ENCODE measurements around the gene AUP1.

The AUP1 gene

DNA sequence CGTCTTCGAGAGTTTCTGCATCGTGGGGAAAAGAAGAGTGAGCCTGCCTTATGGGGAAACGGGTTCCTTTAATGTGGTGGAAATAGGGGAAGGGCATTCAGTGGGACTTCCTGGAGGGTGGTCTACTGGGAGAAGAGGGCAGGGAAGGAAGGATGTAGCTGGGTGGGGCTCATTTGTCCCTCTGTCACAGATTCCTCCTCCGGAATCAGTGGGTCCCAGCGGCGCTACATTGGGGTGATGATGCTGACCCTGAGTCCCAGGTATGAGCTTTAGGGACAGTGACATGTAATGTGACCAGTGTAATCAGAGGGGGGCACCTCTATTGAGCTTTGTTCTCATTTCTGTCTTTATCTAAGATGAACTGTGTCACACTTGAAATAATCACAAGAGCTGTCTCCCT, 2.2 kb upstream of the AUP1 start:
- no peak for ATAC-seq
- Mint-ChIP-seq H3K27me3 (no peaks in the 10 kb centered on the region), H3K27ac (peak overlapping the region; percentile 99), H3K9me3 (no peaks in the 10 kb centered on the region), H3K4me1 (peaks cover 48% of the 10 kb centered on the region), H3K4me3 (peak overlapping the region; percentile 99), H3K36me3 (peaks cover 42% of the 10 kb centered on the region)

DNA sequence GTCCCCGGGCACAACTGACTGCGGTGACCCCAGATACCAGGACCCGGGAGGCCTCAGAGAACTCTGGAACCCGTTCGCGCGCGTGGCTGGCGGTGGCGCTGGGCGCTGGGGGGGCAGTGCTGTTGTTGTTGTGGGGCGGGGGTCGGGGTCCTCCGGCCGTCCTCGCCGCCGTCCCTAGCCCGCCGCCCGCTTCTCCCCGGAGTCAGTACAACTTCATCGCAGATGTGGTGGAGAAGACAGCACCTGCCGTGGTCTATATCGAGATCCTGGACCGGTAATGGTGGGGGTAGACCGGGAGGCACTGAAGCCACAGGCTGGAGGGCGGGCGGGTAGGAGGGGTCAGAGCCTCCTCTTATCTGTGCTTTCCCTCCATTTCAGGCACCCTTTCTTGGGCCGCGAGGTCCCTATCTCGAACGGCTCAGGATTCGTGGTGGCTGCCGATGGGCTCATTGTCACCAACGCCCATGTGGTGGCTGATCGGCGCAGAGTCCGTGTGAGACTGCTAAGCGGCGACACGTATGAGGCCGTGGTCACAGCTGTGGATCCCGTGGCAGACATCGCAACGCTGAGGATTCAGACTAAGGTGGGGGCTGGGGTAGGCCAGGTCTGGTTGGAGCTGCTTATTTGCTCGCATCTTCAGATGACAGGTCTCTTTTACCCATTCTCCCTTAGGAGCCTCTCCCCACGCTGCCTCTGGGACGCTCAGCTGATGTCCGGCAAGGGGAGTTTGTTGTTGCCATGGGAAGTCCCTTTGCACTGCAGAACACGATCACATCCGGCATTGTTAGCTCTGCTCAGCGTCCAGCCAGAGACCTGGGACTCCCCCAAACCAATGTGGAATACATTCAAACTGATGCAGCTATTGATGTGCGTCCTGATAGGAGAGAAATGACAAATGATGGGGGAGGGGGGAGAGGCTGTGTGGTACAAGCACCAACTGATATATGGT, 1.0 kb upstream of the AUP1 start:
- peak overlapping the region; percentile 99 for H3K4me3 Mint-ChIP-seq
- no peaks in the 10 kb centered on the region for H3K27me3 Mint-ChIP-seq
- peak; percentile 52 for ATAC-seq
- peaks cover 53% of the 10 kb centered on the region for H3K36me3 Mint-ChIP-seq
- H3K27ac Mint-ChIP-seq = peak overlapping the region; percentile 99
- H3K9me3 Mint-ChIP-seq = no peaks in the 10 kb centered on the region
- peaks cover 52% of the 10 kb centered on the region for H3K4me1 Mint-ChIP-seq

DNA sequence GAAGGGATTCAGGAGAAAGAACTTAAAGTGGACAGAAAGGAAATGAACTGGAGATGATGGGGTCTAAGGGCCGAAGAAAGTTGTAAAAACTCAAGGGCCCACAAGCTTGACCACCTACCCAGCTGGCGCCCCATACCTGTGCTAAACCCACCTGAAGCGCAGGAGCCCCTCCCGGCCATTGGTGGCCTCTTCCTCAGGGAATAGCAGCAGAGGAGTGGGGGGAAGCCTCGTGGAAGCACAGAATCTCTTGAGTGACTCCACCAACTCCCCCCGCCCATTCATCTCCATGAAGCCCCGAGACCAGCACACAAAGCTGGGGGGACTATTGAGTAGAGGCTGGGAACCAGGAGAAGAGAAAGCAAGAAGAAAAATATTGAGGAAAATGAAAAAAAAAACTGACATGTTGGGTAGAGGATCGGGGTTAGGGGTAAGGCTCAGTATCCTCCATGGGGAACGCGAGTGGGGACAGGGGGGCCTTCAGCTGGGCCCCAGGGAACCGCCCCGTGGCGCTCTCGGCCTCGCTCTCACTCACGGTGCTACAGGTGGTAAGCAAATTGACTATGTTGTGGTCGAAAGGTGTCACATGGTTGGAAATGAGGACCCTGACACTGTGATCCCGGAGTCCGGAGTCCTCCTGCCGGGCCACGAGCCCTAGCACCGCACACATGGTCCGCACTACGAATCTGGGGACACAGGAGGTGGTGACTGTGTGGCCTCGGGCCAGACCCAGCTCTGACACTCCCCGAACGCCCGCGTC, 728 bp downstream of the AUP1 start:
- Mint-ChIP-seq H3K27ac (peak overlapping the region; percentile 99), H3K9me3 (no peaks in the 10 kb centered on the region), H3K4me1 (peaks cover 52% of the 10 kb centered on the region), H3K27me3 (no peaks in the 10 kb centered on the region), H3K4me3 (peak overlapping the region; percentile 99), H3K36me3 (peaks cover 58% of the 10 kb centered on the region)
- ATAC-seq = peak; percentile 6

DNA sequence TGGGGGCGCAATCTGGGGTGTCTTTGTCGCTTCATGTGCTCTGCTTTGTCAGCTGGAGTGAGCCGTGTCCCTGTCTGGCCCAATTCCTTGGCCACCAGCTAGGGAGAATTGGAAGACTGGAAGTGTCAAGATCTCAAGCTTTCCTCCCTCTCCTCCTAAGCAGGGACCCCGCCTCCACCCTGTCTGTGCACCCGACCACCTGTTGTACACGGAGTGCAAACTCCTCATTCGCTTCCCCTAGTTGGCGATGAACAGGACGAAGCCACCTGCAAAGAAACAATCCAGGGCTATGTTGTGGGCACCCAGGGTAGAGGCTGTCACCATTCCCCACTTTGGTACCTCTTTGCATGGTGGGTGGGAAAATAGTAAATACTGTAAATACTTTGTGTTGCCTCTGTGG, 1.8 kb downstream of the AUP1 start:
- Mint-ChIP-seq H3K27me3 (no peaks in the 10 kb centered on the region), H3K27ac (peak overlapping the region; percentile 99), H3K4me1 (peaks cover 52% of the 10 kb centered on the region), H3K4me3 (peak overlapping the region; percentile 99), H3K36me3 (peaks cover 52% of the 10 kb centered on the region), H3K9me3 (no peaks in the 10 kb centered on the region)
- no peak for ATAC-seq

DNA sequence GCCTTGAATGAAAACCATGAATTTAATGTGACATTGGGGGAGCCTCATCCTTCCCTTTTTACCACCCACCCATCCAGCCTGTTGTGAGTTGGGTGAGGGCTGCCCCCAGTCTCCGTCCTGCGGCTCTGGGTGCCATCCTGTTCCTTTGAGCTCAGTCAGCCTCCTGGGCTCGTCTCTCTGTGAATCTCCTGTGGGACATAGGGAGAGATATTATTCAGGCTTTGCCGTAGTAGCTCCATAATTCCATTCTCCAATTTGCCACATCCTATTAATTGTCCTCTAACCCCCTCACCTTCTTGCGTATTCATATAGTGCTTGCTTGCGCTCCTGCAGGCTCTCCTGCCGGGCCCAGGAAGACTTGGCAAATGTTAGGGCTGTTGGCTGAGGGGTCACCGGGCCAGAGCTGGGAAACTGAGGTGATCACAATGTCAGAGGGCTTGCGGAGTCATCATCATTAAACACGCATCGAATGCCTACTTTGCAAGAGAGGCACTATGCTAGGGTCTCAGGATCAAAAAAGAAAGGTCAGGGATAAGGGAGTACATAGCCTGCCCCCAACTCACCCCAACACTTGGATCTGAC, 2.8 kb downstream of the AUP1 start:
- Mint-ChIP-seq H3K4me3 (peak overlapping the region; percentile 11), H3K27ac (peak overlapping the region; percentile 71), H3K36me3 (peaks cover 52% of the 10 kb centered on the region), H3K9me3 (no peaks in the 10 kb centered on the region), H3K27me3 (no peaks in the 10 kb centered on the region), H3K4me1 (peaks cover 44% of the 10 kb centered on the region)
- no peak for ATAC-seq

DNA sequence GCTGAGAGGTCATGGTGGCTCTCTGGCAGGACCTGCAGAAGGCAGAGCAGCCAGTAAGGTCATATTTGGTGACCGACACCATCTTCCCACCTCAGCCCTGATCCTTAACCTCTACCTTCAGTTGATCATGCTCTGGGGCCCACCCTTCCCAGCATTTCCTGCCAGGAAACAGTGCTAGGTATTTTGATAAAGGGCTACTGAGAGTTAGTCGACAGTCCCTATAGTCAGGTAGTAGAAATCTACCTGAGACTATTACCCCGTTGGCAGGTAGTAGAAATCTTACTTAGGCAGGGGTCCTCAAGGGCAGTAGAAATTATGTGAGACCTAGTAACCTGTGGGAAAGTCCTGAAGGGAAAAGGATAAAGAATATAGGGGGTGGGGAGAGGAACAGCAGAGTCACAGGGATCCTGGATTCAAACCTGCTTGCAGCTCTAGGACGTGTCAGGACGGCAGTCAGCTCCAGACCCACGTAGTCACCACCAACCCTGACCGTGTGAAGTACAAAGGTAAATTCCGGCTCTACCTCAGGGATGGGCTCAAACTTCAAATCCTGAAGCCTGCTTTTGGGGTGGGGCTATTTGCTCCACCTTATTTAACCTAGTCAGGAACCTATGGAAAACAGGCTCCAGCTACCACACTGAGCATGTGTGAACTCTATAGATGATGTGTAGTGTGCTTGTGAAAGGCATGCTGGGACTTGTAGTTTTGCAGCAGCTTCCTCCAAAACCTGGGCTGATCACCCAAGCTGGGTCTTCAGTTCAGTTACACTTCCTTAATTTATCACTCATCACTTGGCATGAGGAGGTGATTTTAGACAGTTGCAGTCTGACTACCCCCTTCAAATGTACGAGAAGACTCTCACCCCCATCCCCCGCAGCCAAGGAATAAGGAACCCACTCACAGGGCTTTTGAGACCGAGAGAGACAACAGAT, 3.5 kb downstream of the AUP1 start, which contains the start of gene DQX1:
Gene DQX1, minus strand, starts transcription at position 515 of the 932 bp plus-strand sequence. Its CDS starts 502 bp downstream, at position 13.
- peaks cover 36% of the 10 kb centered on the region for H3K4me1 Mint-ChIP-seq
- no peaks in the 10 kb centered on the region for H3K27me3 Mint-ChIP-seq
- H3K4me3 Mint-ChIP-seq = peak within 1 kb of the TSS; percentile 11
- no peaks in the 10 kb centered on the region for H3K9me3 Mint-ChIP-seq
- peak within 1 kb of the TSS; percentile 71 for H3K27ac Mint-ChIP-seq
- peak; percentile 17 for ATAC-seq
- H3K36me3 Mint-ChIP-seq = peaks cover 46% of the 10 kb centered on the region

DNA sequence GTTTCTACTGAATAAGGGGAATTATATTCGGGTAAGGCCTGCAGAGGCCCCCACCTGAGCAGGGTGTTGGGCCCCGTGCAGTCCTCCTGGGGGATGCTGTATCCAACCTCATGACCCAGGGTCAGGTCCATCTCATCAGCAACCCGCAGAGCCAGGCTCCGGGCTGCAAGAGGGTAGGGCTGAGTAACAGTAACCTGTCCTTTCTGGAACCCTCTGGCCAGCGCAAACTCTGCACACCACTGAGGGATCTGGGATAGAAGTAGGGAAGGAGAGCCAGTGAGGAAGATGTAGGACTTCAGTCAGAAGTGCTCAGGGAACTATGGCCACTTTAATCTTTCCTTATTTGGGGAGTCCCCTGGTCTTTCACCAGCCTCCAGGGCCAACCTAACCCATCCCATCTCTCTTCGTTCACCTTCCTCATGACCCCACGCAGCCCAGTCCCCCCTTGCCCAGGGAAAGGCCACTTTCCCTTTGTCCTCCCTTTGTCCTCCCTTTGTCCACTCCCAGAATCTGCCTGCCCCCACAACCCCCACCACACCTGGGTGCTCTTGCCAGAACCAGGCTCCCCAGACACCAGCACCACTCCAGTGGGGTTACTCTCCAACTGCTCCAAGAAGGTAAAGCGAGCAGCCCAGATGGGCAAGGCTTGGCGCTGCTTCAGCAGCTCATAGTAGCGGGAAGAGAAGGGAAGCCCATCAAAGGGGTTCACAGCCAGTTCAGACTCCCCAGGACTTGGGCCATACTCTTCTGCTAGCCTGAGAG, 4.4 kb downstream of the AUP1 start:
- Mint-ChIP-seq H3K27ac (no peak overlapping the region), H3K36me3 (peaks cover 46% of the 10 kb centered on the region), H3K4me1 (peaks cover 32% of the 10 kb centered on the region), H3K4me3 (no peak overlapping the region), H3K27me3 (peaks cover 6% of the 10 kb centered on the region), H3K9me3 (no peaks in the 10 kb centered on the region)
- no peak for ATAC-seq

DNA sequence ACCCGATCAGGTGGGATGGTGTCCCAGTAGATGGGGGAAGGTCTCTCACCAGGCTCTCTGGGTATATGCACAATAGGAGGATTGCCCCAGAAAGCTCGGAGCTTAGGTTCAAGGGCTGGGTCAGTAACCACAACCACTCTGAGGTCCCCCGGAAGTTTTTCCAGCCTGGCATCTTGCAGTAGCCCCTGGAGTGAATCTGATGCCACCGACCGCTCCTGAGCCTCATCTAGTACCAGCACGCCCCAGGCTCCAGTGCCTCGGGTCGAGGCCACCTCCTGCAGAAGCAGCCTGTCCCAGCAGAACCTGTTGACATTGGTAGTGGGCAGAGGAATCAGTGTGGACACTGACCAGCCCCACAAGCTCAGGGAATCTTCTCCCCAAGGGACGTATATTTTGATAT, 5.5 kb downstream of the AUP1 start:
- peaks cover 47% of the 10 kb centered on the region for H3K36me3 Mint-ChIP-seq
- ATAC-seq = no peak
- no peaks in the 10 kb centered on the region for H3K9me3 Mint-ChIP-seq
- H3K27ac Mint-ChIP-seq = no peak overlapping the region
- peaks cover 30% of the 10 kb centered on the region for H3K4me1 Mint-ChIP-seq
- no peak overlapping the region for H3K4me3 Mint-ChIP-seq
- peaks cover 17% of the 10 kb centered on the region for H3K27me3 Mint-ChIP-seq

DNA sequence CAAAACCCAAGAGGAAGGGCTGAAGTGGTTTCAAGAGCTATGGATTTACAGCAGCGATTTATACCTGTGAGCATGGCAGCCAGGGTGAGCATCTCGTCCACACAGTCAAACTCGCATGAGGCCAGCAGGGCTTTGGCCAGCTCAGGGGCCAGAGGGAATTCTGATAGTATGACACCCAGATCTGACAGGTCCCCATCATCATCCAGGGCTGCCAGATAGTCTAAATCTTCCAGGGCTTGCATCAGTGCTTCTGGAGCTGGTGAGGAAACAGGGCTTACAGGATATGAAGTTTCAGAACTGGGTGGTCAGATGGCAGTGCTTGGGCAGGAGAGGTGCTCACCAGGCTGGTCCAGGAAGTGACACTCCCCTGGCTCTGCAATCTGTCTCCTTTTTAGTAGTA, 7.0 kb downstream of the AUP1 start:
- H3K27me3 Mint-ChIP-seq = peaks cover 32% of the 10 kb centered on the region
- no peaks in the 10 kb centered on the region for H3K9me3 Mint-ChIP-seq
- H3K36me3 Mint-ChIP-seq = peaks cover 33% of the 10 kb centered on the region
- H3K4me1 Mint-ChIP-seq = peaks cover 15% of the 10 kb centered on the region
- H3K4me3 Mint-ChIP-seq = no peak overlapping the region
- no peak for ATAC-seq
- no peak overlapping the region for H3K27ac Mint-ChIP-seq

DNA sequence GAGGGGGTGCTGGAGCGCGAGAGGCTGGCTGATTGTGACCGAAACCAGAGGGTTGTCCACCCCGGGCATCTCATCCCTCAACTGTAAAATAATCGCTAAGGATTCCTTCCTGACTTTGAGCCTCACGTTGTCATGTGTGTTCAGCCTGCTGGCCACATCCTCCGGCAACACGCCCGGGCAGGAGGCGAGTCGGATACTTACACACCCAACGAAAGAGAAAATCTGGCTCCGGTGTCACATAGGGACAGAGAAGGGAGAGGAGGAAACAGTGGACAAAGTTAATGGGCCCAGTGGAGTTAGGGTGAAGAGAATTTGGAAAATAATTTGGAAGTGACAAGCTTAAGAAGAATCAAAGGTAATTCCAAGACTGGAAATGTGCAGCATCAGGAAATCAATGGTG, 12.9 kb downstream of the AUP1 start:
- ATAC-seq = no peak
- Mint-ChIP-seq H3K36me3 (peaks cover 8% of the 10 kb centered on the region), H3K27ac (no peak overlapping the region), H3K27me3 (peaks cover 83% of the 10 kb centered on the region), H3K9me3 (no peaks in the 10 kb centered on the region), H3K4me3 (peak overlapping the region; percentile 74), H3K4me1 (peaks cover 20% of the 10 kb centered on the region)

DNA sequence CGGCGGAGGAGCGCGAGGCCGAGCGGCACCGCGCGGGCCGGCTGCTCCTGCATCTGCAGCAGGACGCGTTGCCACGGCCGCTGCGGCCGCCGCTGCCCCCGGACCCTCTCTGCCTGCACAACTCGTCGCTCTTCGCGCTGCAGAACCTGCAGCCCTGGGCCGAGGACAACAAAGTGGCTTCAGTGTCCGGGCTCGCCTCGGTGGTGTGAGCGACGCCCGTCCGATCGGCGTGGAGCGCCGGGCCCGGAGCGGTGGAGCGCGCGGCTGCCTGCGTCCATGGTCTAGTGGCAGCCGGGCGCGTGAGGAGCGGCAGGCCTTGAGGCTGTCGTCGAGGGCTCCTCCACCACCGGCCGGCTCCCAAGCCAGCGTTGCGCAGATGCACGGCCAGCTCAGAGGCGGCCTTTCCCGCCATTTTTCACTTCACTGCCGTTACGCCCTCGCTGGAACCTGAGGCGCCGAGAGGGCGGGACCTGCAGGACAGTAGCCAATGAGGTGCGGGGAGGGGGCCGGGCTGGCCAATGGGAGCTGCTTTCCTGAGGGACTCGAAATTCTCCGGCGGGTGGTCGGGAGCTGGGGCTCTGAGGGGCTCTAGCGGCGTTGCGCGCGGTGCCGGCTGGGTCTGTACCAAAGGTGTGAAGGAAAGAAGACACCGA, 13.4 kb downstream of the AUP1 start:
- H3K4me1 Mint-ChIP-seq = peaks cover 20% of the 10 kb centered on the region
- H3K9me3 Mint-ChIP-seq = no peaks in the 10 kb centered on the region

DNA sequence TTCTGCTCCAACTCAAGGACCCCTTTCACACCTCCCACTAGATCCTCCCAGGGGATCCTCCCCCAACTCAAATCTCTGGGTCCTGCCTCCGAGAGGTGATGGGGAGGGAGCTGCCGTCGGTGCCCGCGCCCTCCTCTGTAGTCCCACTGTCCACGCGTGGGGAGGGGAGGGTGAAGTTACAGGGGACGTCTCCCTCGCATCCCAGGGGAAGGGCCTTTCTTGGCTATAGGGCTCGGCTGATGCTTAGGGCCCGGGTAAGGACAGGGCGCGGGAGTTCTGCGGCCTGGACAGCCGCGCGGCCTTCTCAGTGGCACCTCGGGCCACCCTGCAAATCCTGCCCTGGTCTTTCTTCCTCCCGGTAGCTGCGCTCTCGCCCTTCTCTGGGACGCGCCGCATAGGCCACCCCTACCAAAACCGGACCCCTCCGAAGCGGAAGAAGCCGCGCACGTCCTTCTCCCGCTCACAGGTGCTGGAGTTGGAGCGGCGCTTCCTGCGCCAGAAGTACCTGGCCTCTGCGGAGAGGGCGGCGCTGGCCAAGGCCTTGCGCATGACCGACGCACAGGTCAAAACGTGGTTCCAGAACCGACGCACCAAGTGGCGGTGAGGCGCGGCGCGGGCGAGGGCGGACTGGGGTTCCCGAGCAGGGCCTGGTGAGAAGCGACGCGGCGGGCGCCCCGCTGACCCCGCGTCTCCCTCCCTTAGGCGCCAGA, 14.1 kb downstream of the AUP1 start:
- no peak for ATAC-seq
- peak overlapping the region; percentile 74 for H3K4me3 Mint-ChIP-seq
- H3K27ac Mint-ChIP-seq = peak overlapping the region; percentile 27
- H3K36me3 Mint-ChIP-seq = peaks cover 8% of the 10 kb centered on the region
- H3K9me3 Mint-ChIP-seq = no peaks in the 10 kb centered on the region
- peaks cover 81% of the 10 kb centered on the region for H3K27me3 Mint-ChIP-seq
- H3K4me1 Mint-ChIP-seq = peaks cover 20% of the 10 kb centered on the region

More for the DNA sequence above, 13.4 kb downstream of the AUP1 start:
- H3K27me3 Mint-ChIP-seq = peaks cover 84% of the 10 kb centered on the region
- H3K27ac Mint-ChIP-seq = no peak overlapping the region
- ATAC-seq = peak; percentile 82
- H3K36me3 Mint-ChIP-seq = peaks cover 8% of the 10 kb centered on the region
- H3K4me3 Mint-ChIP-seq = peak overlapping the region; percentile 74

Data from stimulated activated memory B cell treated with anti-CD40 and anti-IgM and Interleukin-4, amounts not matched to agents 10 μg/mL and 1 μg/mL and 100 μg/mL, for 72 hours (primary cell).